ENCODE data around the gene USH1C. TPM values are rescaled to one million over a fixed set of nuclear protein-coding genes. Genes with fewer than 3 reads are reported as not detected.

USH1C gene
- polyA plus RNA-seq, result not detected

- H3K36me3 Mint-ChIP-seq, result peaks cover 2% of the 10 kb centered on the region
- H3K9me3 Mint-ChIP-seq, result no peaks in the 10 kb centered on the region
- no peak within 1 kb of the TSS for H3K27ac Mint-ChIP-seq
- peaks cover 0 to 1% (median 0%) of the 10 kb centered on the region in 3 donors for H3K4me1 Mint-ChIP-seq
- no peak within 1 kb of the TSS for H3K4me3 Mint-ChIP-seq
- peaks cover 32% of the 10 kb centered on the region for H3K27me3 Mint-ChIP-seq
These were observed at the start of gene USH1C for GRCh38 chr11:17544181-17544622. Gene USH1C, minus strand, starts transcription at chr11:17544416. Its CDS starts 109 bp downstream, at chr11:17544307.

GRCh38 chr11:17593466-17594245, 49.4 kb upstream of the USH1C start:
- Mint-ChIP-seq H3K4me1 (no peaks in the 10 kb centered on the region), H3K9me3 (peaks cover 2 to 8% (median 2%) of the 10 kb centered on the region in 3 donors), H3K4me3 (no peak overlapping the region), H3K36me3 (peaks cover 2% of the 10 kb centered on the region), H3K27ac (no peak overlapping the region), H3K27me3 (peaks cover 4% of the 10 kb centered on the region)

GRCh38 chr11:17591293-17591692, 47.1 kb upstream of the USH1C start:
- peaks cover 2% of the 10 kb centered on the region for H3K36me3 Mint-ChIP-seq
- H3K27ac Mint-ChIP-seq, result no peak overlapping the region
- peaks cover 4% of the 10 kb centered on the region for H3K27me3 Mint-ChIP-seq
- H3K4me1 Mint-ChIP-seq, result no peaks in the 10 kb centered on the region
- H3K9me3 Mint-ChIP-seq, result peaks cover 2 to 8% (median 2%) of the 10 kb centered on the region in 3 donors
- no peak overlapping the region for H3K4me3 Mint-ChIP-seq

- H3K36me3 Mint-ChIP-seq, result peaks cover 2% of the 10 kb centered on the region
- peaks cover 3% of the 10 kb centered on the region for H3K27me3 Mint-ChIP-seq
- H3K4me1 Mint-ChIP-seq, result no peaks in the 10 kb centered on the region
- H3K4me3 Mint-ChIP-seq, result no peak overlapping the region
- H3K9me3 Mint-ChIP-seq, result peaks cover 2 to 7% (median 2%) of the 10 kb centered on the region in 3 donors
- H3K27ac Mint-ChIP-seq, result no peak overlapping the region
These were observed 46.2 kb upstream of the USH1C start for GRCh38 chr11:17590463-17590862.

GRCh38 chr11:17588721-17589120, 44.5 kb upstream of the USH1C start:
- Mint-ChIP-seq H3K4me3 (no peak overlapping the region), H3K27me3 (peaks cover 3% of the 10 kb centered on the region), H3K4me1 (no peaks in the 10 kb centered on the region), H3K27ac (no peak overlapping the region), H3K9me3 (no peaks in the 10 kb centered on the region), H3K36me3 (no peaks in the 10 kb centered on the region)

- no peaks in the 10 kb centered on the region for H3K4me1 Mint-ChIP-seq
- no peaks in the 10 kb centered on the region for H3K36me3 Mint-ChIP-seq
- peaks cover 2% of the 10 kb centered on the region for H3K27me3 Mint-ChIP-seq
- H3K9me3 Mint-ChIP-seq, result no peaks in the 10 kb centered on the region
- no peak overlapping the region for H3K27ac Mint-ChIP-seq
- H3K4me3 Mint-ChIP-seq, result no peak overlapping the region
These were observed 44.0 kb upstream of the USH1C start for GRCh38 chr11:17588166-17588565.

- Mint-ChIP-seq H3K4me3 (no peak overlapping the region), H3K9me3 (peaks cover 0 to 1% (median 0%) of the 10 kb centered on the region in 3 donors), H3K36me3 (no peaks in the 10 kb centered on the region), H3K27ac (no peak overlapping the region), H3K4me1 (no peaks in the 10 kb centered on the region), H3K27me3 (no peaks in the 10 kb centered on the region)
These were observed 41.9 kb upstream of the USH1C start for GRCh38 chr11:17585911-17586695.

GRCh38 chr11:17581732-17582053, 37.5 kb upstream of the USH1C start:
- Mint-ChIP-seq H3K27me3 (peaks cover 6% of the 10 kb centered on the region), H3K4me1 (no peaks in the 10 kb centered on the region), H3K4me3 (no peak overlapping the region), H3K36me3 (no peaks in the 10 kb centered on the region), H3K9me3 (peaks cover 0 to 2% (median 1%) of the 10 kb centered on the region in 3 donors), H3K27ac (no peak overlapping the region)

GRCh38 chr11:17581036-17581731, 37.0 kb upstream of the USH1C start:
- Mint-ChIP-seq H3K36me3 (no peaks in the 10 kb centered on the region), H3K27ac (no peak overlapping the region), H3K4me3 (no peak overlapping the region), H3K27me3 (peaks cover 6% of the 10 kb centered on the region), H3K9me3 (peaks cover 0 to 2% (median 1%) of the 10 kb centered on the region in 3 donors), H3K4me1 (no peaks in the 10 kb centered on the region)

GRCh38 chr11:17580271-17580670, 36.1 kb upstream of the USH1C start:
- peaks cover 0 to 2% (median 1%) of the 10 kb centered on the region in 3 donors for H3K9me3 Mint-ChIP-seq
- H3K4me1 Mint-ChIP-seq, result no peaks in the 10 kb centered on the region
- no peak overlapping the region for H3K4me3 Mint-ChIP-seq
- H3K27me3 Mint-ChIP-seq, result peaks cover 6% of the 10 kb centered on the region
- no peaks in the 10 kb centered on the region for H3K36me3 Mint-ChIP-seq
- no peak overlapping the region for H3K27ac Mint-ChIP-seq

- Mint-ChIP-seq H3K4me3 (no peak overlapping the region), H3K27me3 (peaks cover 6% of the 10 kb centered on the region)
These were observed 35.2 kb upstream of the USH1C start for GRCh38 chr11:17579451-17579850.

GRCh38 chr11:17578958-17579357, 34.7 kb upstream of the USH1C start:
- Mint-ChIP-seq H3K9me3 (peaks cover 0 to 2% (median 1%) of the 10 kb centered on the region in 3 donors), H3K36me3 (no peaks in the 10 kb centered on the region), H3K27me3 (peaks cover 6% of the 10 kb centered on the region), H3K27ac (no peak overlapping the region), H3K4me1 (no peaks in the 10 kb centered on the region), H3K4me3 (no peak overlapping the region)

More at GRCh38 chr11:17579451-17579850, 35.2 kb upstream of the USH1C start:
- no peak overlapping the region for H3K27ac Mint-ChIP-seq
- H3K36me3 Mint-ChIP-seq, result no peaks in the 10 kb centered on the region
- H3K4me1 Mint-ChIP-seq, result no peaks in the 10 kb centered on the region
- peaks cover 0 to 2% (median 1%) of the 10 kb centered on the region in 3 donors for H3K9me3 Mint-ChIP-seq

GRCh38 chr11:17578296-17578695, 34.1 kb upstream of the USH1C start:
- H3K27ac Mint-ChIP-seq, result no peak overlapping the region
- no peaks in the 10 kb centered on the region for H3K36me3 Mint-ChIP-seq
- peaks cover 0 to 3% (median 0%) of the 10 kb centered on the region in 3 donors for H3K4me1 Mint-ChIP-seq
- peaks cover 0 to 2% (median 1%) of the 10 kb centered on the region in 3 donors for H3K9me3 Mint-ChIP-seq
- peaks cover 6% of the 10 kb centered on the region for H3K27me3 Mint-ChIP-seq
- no peak overlapping the region for H3K4me3 Mint-ChIP-seq

- H3K4me1 Mint-ChIP-seq, result peaks cover 0 to 4% (median 0%) of the 10 kb centered on the region in 3 donors
These were observed 31.5 kb upstream of the USH1C start for GRCh38 chr11:17575431-17576425.

More at GRCh38 chr11:17575431-17576425, 31.5 kb upstream of the USH1C start:
- no peaks in the 10 kb centered on the region for H3K36me3 Mint-ChIP-seq
- H3K9me3 Mint-ChIP-seq, result peaks cover 0 to 2% (median 0%) of the 10 kb centered on the region in 3 donors
- no peak overlapping the region for H3K4me3 Mint-ChIP-seq
- H3K27me3 Mint-ChIP-seq, result peaks cover 6% of the 10 kb centered on the region
- H3K27ac Mint-ChIP-seq, result no peak overlapping the region

Measured in IgD-negative memory B cell (primary cell).